Measurements from ENCODE around the gene CCDC177.

CCDC177 gene

GRCh38 chr14:69580009-69580577, 5.4 kb upstream of the CCDC177 start:
- WGBS = 41% methylated on average over 7 of the region's 7 CpGs
- Histone ChIP-seq H3K14ac (ENCODE audit: low read length in 2 of 2) (no peak overlapping the region), H3K79me1 (replicated peaks; ENCODE audit: low read length, poor library complexity, severe bottlenecking) (no peaks in the 10 kb centered on the region), H3K4me2 (ENCODE audit: low read length, poor library complexity, severe bottlenecking) (no peak overlapping the region), H2BK12ac (ENCODE audit: low read length in 2 of 2) (no peak overlapping the region), H3K36me3 (ENCODE audit: control insufficient read depth in 1 of 2, insufficient read depth in 2 of 2, low read depth in 1 of 2, low read length in 2 of 2) (no peaks in the 10 kb centered on the region), H2BK15ac (ENCODE audit: low read depth, poor library complexity, severe bottlenecking) (no peak overlapping the region), H3K4me1 (ENCODE audit: control insufficient read depth, insufficient read depth, low read depth, low read length) (no peaks in the 10 kb centered on the region), H2BK5ac (ENCODE audit: low read depth, low read length, poor library complexity, severe bottlenecking) (no peak overlapping the region), H4K8ac (ENCODE audit: low read length) (peak overlapping the region; percentile 8), H3K27me3 (ENCODE audit: control insufficient read depth in 1 of 2, insufficient read depth in 1 of 2, low read length in 2 of 2) (peaks cover 24 to 35% of the 10 kb centered on the region in 2 experiments), H4K91ac (ENCODE audit: low read length) (no peak overlapping the region), H3K4ac (ENCODE audit: low read depth in 1 of 2, low read length in 2 of 2) (no peak overlapping the region), H2BK120ac (ENCODE audit: low read depth, low read length) (no peak overlapping the region), H2AFZ (ENCODE audit: low read depth, low read length) (no peak overlapping the region), H3K9me3 (ENCODE audit: control insufficient read depth, low read length) (no peaks in the 10 kb centered on the region), H2AK5ac (ENCODE audit: low read length, severe bottlenecking) (no peak overlapping the region), H3K18ac (ENCODE audit: low read depth in 1 of 2, low read length in 2 of 2) (no peak overlapping the region), H3K4me3 (ENCODE audit: insufficient read depth in 1 of 2, low read depth in 1 of 2, low read length in 2 of 2) (no peak overlapping the region), H3K23ac (ENCODE audit: low read length in 2 of 2) (no peak overlapping the region), H3K27ac (ENCODE audit: low read length, poor library complexity, severe bottlenecking) (no peak overlapping the region), H3K9ac (ENCODE audit: low read length) (peak overlapping the region; percentile 33)
- DNase-seq = peak; percentile 95

GRCh38 chr14:69579476-69579875, 4.8 kb upstream of the CCDC177 start:
- no peak overlapping the region for H2AK5ac ChIP-seq (ENCODE audit: low read length, severe bottlenecking)
- DNase-seq = no peak
- no peak overlapping the region for H4K8ac ChIP-seq (ENCODE audit: low read length)
- H3K36me3 ChIP-seq (ENCODE audit: control insufficient read depth in 1 of 2, insufficient read depth in 2 of 2, low read depth in 1 of 2, low read length in 2 of 2) = no peaks in the 10 kb centered on the region
- no peak overlapping the region for H2BK15ac ChIP-seq (ENCODE audit: low read depth, poor library complexity, severe bottlenecking)
- no peaks in the 10 kb centered on the region for H3K79me1 ChIP-seq (replicated peaks; ENCODE audit: low read length, poor library complexity, severe bottlenecking)
- H3K4me3 ChIP-seq (ENCODE audit: insufficient read depth in 1 of 2, low read depth in 1 of 2, low read length in 2 of 2) = no peak overlapping the region
- H3K18ac ChIP-seq (ENCODE audit: low read depth in 1 of 2, low read length in 2 of 2) = no peak overlapping the region
- peak overlapping the region; percentile 22 for H3K4me2 ChIP-seq (ENCODE audit: low read length, poor library complexity, severe bottlenecking)
- peaks cover 1% of the 10 kb centered on the region for H3K4me1 ChIP-seq (ENCODE audit: control insufficient read depth, insufficient read depth, low read depth, low read length)
- no peak overlapping the region for H2BK5ac ChIP-seq (ENCODE audit: low read depth, low read length, poor library complexity, severe bottlenecking)
- no peak overlapping the region for H4K91ac ChIP-seq (ENCODE audit: low read length)
- H2AFZ ChIP-seq (ENCODE audit: low read depth, low read length) = no peak overlapping the region
- H3K27me3 ChIP-seq (ENCODE audit: control insufficient read depth in 1 of 2, insufficient read depth in 1 of 2, low read length in 2 of 2) = peaks cover 29 to 37% of the 10 kb centered on the region in 2 experiments
- no peak overlapping the region for H3K27ac ChIP-seq (ENCODE audit: low read length, poor library complexity, severe bottlenecking)
- H3K9me3 ChIP-seq (ENCODE audit: control insufficient read depth, low read length) = no peaks in the 10 kb centered on the region
- H2BK12ac ChIP-seq (ENCODE audit: low read length in 2 of 2) = no peak overlapping the region
- H3K14ac ChIP-seq (ENCODE audit: low read length in 2 of 2) = no peak overlapping the region
- 92% methylated on average over 2 of the region's 2 CpGs for WGBS
- peak overlapping the region; percentile 33 for H3K9ac ChIP-seq (ENCODE audit: low read length)
- H3K23ac ChIP-seq (ENCODE audit: low read length in 2 of 2) = no peak overlapping the region
- no peak overlapping the region for H3K4ac ChIP-seq (ENCODE audit: low read depth in 1 of 2, low read length in 2 of 2)
- H2BK120ac ChIP-seq (ENCODE audit: low read depth, low read length) = no peak overlapping the region

GRCh38 chr14:69574954-69575295, 254 bp upstream of the CCDC177 start:
- H2BK12ac ChIP-seq (ENCODE audit: low read length in 2 of 2) = no peak overlapping the region
- no peaks in the 10 kb centered on the region for H3K79me1 ChIP-seq (replicated peaks; ENCODE audit: low read length, poor library complexity, severe bottlenecking)
- H4K91ac ChIP-seq (ENCODE audit: low read length) = no peak overlapping the region
- H2BK5ac ChIP-seq (ENCODE audit: low read depth, low read length, poor library complexity, severe bottlenecking) = no peak overlapping the region
- no peak overlapping the region for H3K18ac ChIP-seq (ENCODE audit: low read depth in 1 of 2, low read length in 2 of 2)
- no peak overlapping the region for H3K4me3 ChIP-seq (ENCODE audit: insufficient read depth in 1 of 2, low read depth in 1 of 2, low read length in 2 of 2)
- no peak overlapping the region for H3K4me2 ChIP-seq (ENCODE audit: low read length, poor library complexity, severe bottlenecking)
- no peak for DNase-seq
- WGBS = 64% methylated on average over 4 of the region's 5 CpGs
- H4K8ac ChIP-seq (ENCODE audit: low read length) = no peak overlapping the region
- H3K27me3 ChIP-seq (ENCODE audit: control insufficient read depth in 1 of 2, insufficient read depth in 1 of 2, low read length in 2 of 2) = peaks cover 59 to 69% of the 10 kb centered on the region in 2 experiments
- no peak overlapping the region for H3K14ac ChIP-seq (ENCODE audit: low read length in 2 of 2)
- no peaks in the 10 kb centered on the region for H3K9me3 ChIP-seq (ENCODE audit: control insufficient read depth, low read length)
- H2BK15ac ChIP-seq (ENCODE audit: low read depth, poor library complexity, severe bottlenecking) = no peak overlapping the region
- no peak overlapping the region for H2AK5ac ChIP-seq (ENCODE audit: low read length, severe bottlenecking)
- no peak overlapping the region for H3K27ac ChIP-seq (ENCODE audit: low read length, poor library complexity, severe bottlenecking)
- H3K36me3 ChIP-seq (ENCODE audit: control insufficient read depth in 1 of 2, insufficient read depth in 2 of 2, low read depth in 1 of 2, low read length in 2 of 2) = peaks cover 0 to 7% of the 10 kb centered on the region in 2 experiments
- no peak overlapping the region for H3K23ac ChIP-seq (ENCODE audit: low read length in 2 of 2)
- no peak overlapping the region for H2AFZ ChIP-seq (ENCODE audit: low read depth, low read length)
- no peak overlapping the region for H3K4ac ChIP-seq (ENCODE audit: low read depth in 1 of 2, low read length in 2 of 2)
- peaks cover 22% of the 10 kb centered on the region for H3K4me1 ChIP-seq (ENCODE audit: control insufficient read depth, insufficient read depth, low read depth, low read length)
- no peak overlapping the region for H2BK120ac ChIP-seq (ENCODE audit: low read depth, low read length)
- no peak overlapping the region for H3K9ac ChIP-seq (ENCODE audit: low read length)

- no peak overlapping the region for H4K91ac ChIP-seq (ENCODE audit: low read length)
- no peak for DNase-seq
- H3K14ac ChIP-seq (ENCODE audit: low read length in 2 of 2) = no peak overlapping the region
- peaks cover 0 to 7% of the 10 kb centered on the region in 2 experiments for H3K36me3 ChIP-seq (ENCODE audit: control insufficient read depth in 1 of 2, insufficient read depth in 2 of 2, low read depth in 1 of 2, low read length in 2 of 2)
- peak overlapping the region; percentile 91 for H3K4me2 ChIP-seq (ENCODE audit: low read length, poor library complexity, severe bottlenecking)
- H2BK15ac ChIP-seq (ENCODE audit: low read depth, poor library complexity, severe bottlenecking) = no peak overlapping the region
- H4K8ac ChIP-seq (ENCODE audit: low read length) = no peak overlapping the region
- no peaks in the 10 kb centered on the region for H3K9me3 ChIP-seq (ENCODE audit: control insufficient read depth, low read length)
- H3K27me3 ChIP-seq (ENCODE audit: control insufficient read depth in 1 of 2, insufficient read depth in 1 of 2, low read length in 2 of 2) = peaks cover 62 to 80% of the 10 kb centered on the region in 2 experiments
- H3K18ac ChIP-seq (ENCODE audit: low read depth in 1 of 2, low read length in 2 of 2) = no peak overlapping the region
- no peak overlapping the region for H3K27ac ChIP-seq (ENCODE audit: low read length, poor library complexity, severe bottlenecking)
- no peak overlapping the region for H3K23ac ChIP-seq (ENCODE audit: low read length in 2 of 2)
- peaks cover 22% of the 10 kb centered on the region for H3K4me1 ChIP-seq (ENCODE audit: control insufficient read depth, insufficient read depth, low read depth, low read length)
- H3K4me3 ChIP-seq (ENCODE audit: insufficient read depth in 1 of 2, low read depth in 1 of 2, low read length in 2 of 2) = no peak overlapping the region
- H2BK12ac ChIP-seq (ENCODE audit: low read length in 2 of 2) = no peak overlapping the region
- WGBS = 34% methylated on average over 14 of the region's 15 CpGs
- no peak overlapping the region for H3K9ac ChIP-seq (ENCODE audit: low read length)
- no peak overlapping the region for H2AK5ac ChIP-seq (ENCODE audit: low read length, severe bottlenecking)
- no peak overlapping the region for H2AFZ ChIP-seq (ENCODE audit: low read depth, low read length)
- H3K79me1 ChIP-seq (replicated peaks; ENCODE audit: low read length, poor library complexity, severe bottlenecking) = no peaks in the 10 kb centered on the region
- H3K4ac ChIP-seq (ENCODE audit: low read depth in 1 of 2, low read length in 2 of 2) = no peak overlapping the region
- no peak overlapping the region for H2BK120ac ChIP-seq (ENCODE audit: low read depth, low read length)
- H2BK5ac ChIP-seq (ENCODE audit: low read depth, low read length, poor library complexity, severe bottlenecking) = no peak overlapping the region
Observed at GRCh38 chr14:69573831-69574262, 824 bp downstream of the CCDC177 start.
